Stimulated activated CD4-positive, alpha-beta T cell treated with anti-CD3 and anti-CD28 coated beads, Interleukin-2, amount 100 ng/mL, for 4 hours (primary cell): ENCODE results near the gene SMKR1.
"Not testable (repeated sequence)": the region's sequence is repeated elsewhere in the genome, so short reads cannot be mapped to it uniquely, and the experiment has no call there.

Source experiments
- DNase-seq: peaks from one replicate; pipeline ENCODE4 v3.0.0-alpha.2; 2020; ENCODE audit warnings: low read depth

SMKR1 gene

GRCh38 chr7:129501760-129502707, at the start of gene SMKR1:
Gene SMKR1 (plus strand): TSS chr7:129502531. CDS start chr7:129502825, 294 bp downstream.
- peak; percentile 92 for DNase-seq

- no peak for DNase-seq
Measured at GRCh38 chr7:129452589-129453231, 49.6 kb upstream of the SMKR1 start.

DNA sequence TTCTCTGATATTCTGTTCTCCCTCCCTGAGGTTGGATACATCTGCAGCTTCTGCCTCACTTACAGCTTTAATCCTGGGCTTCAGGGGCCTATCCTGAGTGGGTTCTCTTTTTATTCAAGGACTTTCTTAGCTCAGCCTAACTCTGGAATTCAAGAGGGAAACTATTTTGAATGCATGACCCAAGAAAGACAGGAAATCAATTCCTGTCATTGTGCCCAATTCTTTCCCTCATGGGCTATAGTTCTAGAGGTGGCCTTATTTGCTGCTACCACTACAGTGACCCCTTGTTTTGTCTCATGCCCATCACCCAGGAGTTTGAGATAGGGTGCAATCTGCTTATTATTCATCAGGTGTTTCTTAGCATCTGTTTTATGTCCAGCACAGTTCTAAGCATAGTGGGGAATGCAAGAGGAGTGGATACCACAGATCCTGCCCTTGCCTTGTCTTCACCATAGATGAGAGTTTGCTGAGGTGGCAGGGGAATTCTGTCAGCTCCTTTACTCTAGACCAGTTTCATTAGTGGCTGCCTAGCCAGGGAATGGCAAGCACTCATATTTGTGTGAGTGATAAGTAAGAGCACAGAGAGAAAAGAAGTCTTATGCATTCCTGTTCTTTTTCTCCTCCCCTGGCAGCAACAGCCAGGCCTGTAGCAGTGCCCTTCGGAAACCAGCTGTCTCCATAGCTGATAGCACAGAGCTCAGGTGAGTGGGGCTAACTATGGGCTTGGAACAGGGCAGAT, 48.7 kb upstream of the SMKR1 start:
- DNase-seq = no peak

- DNase-seq = no peak
Measured at GRCh38 chr7:129454249-129454551, 48.1 kb upstream of the SMKR1 start.

GRCh38 chr7:129456421-129456820, 45.9 kb upstream of the SMKR1 start:
- no peak for DNase-seq

DNA sequence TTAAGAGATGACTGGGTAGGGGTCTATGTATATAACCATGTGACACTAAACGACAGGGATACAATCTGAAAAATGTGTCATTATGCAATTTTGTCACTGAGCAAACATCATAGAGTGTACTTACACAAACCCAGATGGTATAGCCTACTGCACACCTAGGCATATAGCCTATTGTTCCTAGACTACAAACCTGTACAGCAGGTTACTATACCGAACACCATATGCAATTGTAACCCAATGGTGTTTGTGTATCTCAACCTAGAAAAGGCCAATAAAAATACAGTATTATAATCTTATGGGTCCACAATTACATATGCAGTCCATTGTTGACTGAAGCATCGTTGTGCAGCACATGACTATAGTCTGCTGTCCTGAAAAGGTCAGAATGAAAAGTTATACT, 45.2 kb upstream of the SMKR1 start:
- no peak for DNase-seq

- no peak for DNase-seq
Measured at GRCh38 chr7:129458171-129458570, 44.2 kb upstream of the SMKR1 start.

- DNase-seq = no peak
Measured at GRCh38 chr7:129461809-129462208, 40.5 kb upstream of the SMKR1 start.

DNA sequence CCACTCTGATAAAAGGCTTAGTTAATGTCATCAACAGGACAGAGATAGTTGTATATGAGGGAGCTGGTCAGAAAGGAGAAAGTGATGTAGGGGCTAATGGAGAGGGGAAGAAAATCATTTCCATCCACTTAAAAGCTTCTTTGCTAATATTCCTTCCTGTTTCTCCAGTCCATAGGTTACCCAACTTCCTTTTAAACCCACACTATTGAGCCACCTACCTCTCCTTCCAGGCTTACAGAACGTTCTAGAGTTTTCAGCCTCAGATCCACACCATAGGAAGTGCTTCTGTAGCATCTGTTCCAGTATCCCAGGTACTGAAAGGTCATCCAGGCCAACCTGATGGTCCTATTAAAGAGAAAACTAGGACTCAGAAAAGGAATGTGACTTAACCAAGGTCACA, 39.9 kb upstream of the SMKR1 start:
- DNase-seq = no peak

- no peak for DNase-seq
Measured at GRCh38 chr7:129464194-129464593, 38.1 kb upstream of the SMKR1 start.

GRCh38 chr7:129465080-129465479, 37.3 kb upstream of the SMKR1 start:
- DNase-seq = no peak

- no peak for DNase-seq
Measured at GRCh38 chr7:129466796-129467195, 35.5 kb upstream of the SMKR1 start.

DNA sequence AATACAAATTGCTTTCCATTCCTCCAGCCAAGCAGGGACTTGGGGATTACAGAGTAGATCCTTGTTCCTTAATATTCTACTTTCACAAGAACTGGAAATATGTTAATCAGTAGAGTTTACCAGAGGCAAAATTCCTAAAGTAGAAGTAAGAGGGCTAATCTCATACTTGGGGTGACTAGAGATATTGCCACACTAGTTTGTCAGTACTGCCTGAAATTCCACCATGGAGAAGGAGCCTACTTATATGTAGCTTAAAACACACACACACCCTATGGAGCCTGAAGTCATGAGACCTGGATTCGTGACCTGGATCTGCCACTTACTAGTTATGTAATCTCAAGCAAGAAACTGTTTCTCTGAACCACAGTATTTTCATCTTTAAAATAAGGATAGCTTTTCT, 34.2 kb upstream of the SMKR1 start:
- DNase-seq = no peak

- no peak for DNase-seq
Measured at GRCh38 chr7:129468547-129468946, 33.8 kb upstream of the SMKR1 start.

- DNase-seq = no peak
Measured at GRCh38 chr7:129469930-129470329, 32.4 kb upstream of the SMKR1 start.

DNA sequence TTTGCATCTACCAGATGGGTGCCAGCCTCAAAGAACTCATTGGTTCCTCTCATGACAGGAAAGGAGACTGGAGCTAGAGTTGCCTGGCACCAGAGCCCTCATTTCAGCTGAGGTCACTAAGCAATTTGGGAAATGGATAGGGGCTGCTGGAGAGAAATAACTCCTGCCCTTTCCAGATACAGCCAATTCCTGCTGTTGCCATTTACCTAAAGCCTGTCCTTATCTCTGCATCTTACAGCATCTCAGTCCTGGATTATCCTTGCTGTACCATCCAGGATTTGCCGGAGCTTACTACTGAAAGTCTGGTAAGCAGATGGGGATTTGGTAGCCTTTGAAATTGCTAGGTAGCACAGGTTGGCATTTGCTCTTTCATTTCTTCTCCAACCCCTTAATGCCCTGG, 31.9 kb upstream of the SMKR1 start:
- no peak for DNase-seq

GRCh38 chr7:129471402-129471827, 30.9 kb upstream of the SMKR1 start:
- no peak for DNase-seq

GRCh38 chr7:129475931-129476330, 26.4 kb upstream of the SMKR1 start:
- not testable (repeated sequence) for DNase-seq

DNA sequence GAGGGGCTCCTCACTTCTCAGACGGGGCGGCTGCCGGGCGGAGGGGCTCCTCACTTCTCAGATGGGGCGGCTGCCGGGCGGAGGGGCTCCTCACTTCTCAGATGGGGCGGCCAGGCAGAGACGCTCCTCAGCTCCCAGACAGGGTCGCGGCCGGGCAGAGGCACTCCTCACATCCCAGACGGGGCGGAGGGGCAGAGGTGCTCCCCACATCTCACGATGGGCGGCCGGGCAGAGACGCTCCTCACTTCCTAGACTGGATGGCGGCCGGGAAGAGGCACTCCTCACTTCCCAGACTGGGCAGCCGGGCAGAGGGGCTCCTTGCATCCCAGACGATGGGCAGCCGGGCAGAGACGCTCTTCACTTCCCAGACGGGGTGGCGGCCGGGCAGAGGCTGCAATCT, 25.9 kb upstream of the SMKR1 start:
- DNase-seq = not testable (repeated sequence)

DNA sequence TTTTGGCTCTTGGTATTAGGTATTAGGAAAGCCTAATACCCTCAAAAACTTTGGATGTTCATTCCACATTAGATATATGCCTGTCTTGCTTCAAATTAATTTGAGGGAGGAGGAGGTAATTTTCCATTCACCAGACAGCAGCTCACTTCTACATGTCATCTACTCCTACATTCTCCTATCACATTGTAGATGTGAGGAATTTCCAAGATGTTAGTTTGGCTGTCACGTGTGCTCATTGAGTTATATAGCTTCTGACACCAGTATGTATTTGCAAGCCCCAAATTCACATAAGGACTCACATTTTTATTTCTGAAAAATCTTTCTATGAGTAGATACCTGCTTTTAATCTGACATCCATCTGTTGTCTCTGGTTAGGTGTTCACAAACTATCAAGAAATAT, 22.5 kb upstream of the SMKR1 start:
- no peak for DNase-seq

DNA sequence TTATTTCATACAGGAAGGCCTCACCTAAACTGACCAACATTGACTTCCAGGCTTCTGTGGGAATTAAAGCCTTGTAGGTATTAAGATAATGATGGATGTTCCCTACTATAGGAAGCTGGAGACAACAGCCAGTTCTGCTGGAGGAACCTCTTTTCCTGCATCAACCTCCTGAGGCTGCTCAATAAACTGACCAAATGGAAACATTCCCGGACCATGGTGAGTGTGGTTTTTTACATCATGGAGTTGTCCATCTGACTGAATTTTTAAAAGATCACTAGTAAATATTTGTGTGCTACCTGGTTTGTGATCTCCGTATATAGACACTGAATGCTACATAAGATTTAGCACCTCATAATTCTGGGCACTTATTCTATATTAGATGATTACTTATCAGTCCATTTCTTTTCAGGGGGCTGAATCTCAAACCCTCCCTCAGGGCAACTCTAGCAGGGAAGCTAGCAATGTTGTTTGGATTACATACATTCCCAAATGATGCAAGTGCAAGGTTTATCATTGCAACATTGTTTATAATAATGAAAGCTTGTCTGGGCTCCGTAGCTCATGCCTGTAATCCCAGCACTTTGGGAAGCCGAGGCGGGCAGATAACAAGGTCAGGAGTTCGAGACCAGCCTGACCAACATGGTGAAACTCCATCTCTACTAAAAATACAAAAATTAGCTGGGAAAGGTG, 21.5 kb upstream of the SMKR1 start:
- DNase-seq = no peak

- not testable (repeated sequence) for DNase-seq
Measured at GRCh38 chr7:129481376-129481775, 21.0 kb upstream of the SMKR1 start.
